Esophagus squamous epithelium (tissue), 4 donors: ENCODE results near the gene TATDN2.

ENCODE experiments used
- POLR2A ChIP-seq, 4 donors: fragments of 450-650 bp; IDR thresholded peaks; one replicate each; pipeline ENCODE4 v1.6.1; 2017; ENCODE audit warnings: antibody characterized with exemption in 4 of 4, mild to moderate bottlenecking in 4 of 4, moderate library complexity in 3 of 4
- TF ChIP-seq, protein P1 (sequence below), 6 experiments: fragments of 450-650 bp in 4 of 6; fragments of 200-600 bp in 2 of 6; sonication (generic) in 2 of 6; IDR thresholded peaks; one replicate each; pipeline ENCODE4 v1.5.1; 2016 to 2019; ENCODE audit warnings: antibody characterized with exemption in 6 of 6, mild to moderate bottlenecking in 4 of 6, moderate library complexity in 4 of 6

DNA sequence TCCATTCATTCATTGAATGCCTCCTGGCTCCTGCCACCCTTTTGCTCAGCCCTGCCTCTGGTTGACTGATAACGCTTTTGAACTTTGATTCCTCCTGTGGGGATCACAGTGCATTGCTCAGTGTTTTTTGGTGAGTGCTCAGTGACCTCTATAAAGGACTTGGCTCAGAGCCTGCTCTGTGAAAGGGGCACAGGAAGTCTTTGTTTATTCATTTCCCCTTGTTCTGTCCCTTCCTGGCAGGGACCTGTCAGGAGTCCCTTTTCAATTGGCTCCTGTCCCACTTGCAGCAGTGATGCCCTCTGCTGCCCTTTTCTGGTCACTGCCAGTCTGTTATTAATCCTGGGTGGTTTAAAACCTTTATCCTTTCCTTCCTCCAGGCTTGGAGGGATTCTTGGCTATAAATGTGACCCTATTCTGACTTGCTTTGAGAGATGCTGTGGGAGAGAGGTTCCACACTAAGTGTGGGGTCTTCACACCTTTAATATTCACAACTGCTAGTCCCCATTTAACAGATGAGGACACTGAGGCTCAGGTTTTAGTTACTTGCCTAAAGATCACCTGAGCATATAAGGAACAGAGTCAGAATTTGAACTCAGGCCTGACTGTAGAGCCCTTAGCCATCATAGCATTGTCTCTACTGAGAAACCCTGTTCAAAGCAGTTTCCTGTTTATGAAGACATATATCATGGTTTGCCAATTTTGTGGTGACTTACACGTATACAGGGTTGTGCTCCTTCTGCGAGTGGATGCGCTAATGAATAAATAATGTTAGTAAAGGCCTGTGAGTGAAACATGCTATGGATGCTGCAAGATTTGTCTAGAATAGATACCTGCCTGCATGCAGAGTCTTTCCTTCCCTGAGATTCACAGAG, 23.2 kb upstream of the TATDN2 start:
- TF ChIP-seq, protein P1, sequence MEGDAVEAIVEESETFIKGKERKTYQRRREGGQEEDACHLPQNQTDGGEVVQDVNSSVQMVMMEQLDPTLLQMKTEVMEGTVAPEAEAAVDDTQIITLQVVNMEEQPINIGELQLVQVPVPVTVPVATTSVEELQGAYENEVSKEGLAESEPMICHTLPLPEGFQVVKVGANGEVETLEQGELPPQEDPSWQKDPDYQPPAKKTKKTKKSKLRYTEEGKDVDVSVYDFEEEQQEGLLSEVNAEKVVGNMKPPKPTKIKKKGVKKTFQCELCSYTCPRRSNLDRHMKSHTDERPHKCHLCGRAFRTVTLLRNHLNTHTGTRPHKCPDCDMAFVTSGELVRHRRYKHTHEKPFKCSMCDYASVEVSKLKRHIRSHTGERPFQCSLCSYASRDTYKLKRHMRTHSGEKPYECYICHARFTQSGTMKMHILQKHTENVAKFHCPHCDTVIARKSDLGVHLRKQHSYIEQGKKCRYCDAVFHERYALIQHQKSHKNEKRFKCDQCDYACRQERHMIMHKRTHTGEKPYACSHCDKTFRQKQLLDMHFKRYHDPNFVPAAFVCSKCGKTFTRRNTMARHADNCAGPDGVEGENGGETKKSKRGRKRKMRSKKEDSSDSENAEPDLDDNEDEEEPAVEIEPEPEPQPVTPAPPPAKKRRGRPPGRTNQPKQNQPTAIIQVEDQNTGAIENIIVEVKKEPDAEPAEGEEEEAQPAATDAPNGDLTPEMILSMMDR (IDR thresholded peaks at IDR 0.05) = peak; percentile 72 to 92 (median 87)
- TF ChIP-seq POLR2A (IDR thresholded peaks at IDR 0.05) = no peak
